ENCODE results near the gene ACSM6.

- TF ChIP-seq POLR2A (IDR thresholded peaks at IDR 0.05) (no peak), CTCF (IDR thresholded peaks at IDR 0.05) (no peak)
These were observed 81.8 kb downstream of the ACSM6 start for GRCh38 chr10:95275726-95276366.
